22Rv1 (cell line): ENCODE data around the gene TGM5.

Experiments
- CTCF ChIP-seq: fragments of 450-650 bp; IDR thresholded peaks from 2 replicates; pipeline ENCODE4 v1.5.1; 2017; ENCODE audit warnings: mild to moderate bottlenecking
- ZFX ChIP-seq: fragments of 450-650 bp; IDR thresholded peaks from 2 replicates; pipeline ENCODE4 v1.6.1; 2017; ENCODE audit warnings: antibody characterized with exemption, borderline replicate concordance

- TF ChIP-seq CTCF = no peak
- TF ChIP-seq ZFX = no peak
Measured at GRCh38 chr15:43277901-43278300, 11.2 kb upstream of the TGM5 start.
